WTC11 (cell line): ENCODE measurements around the gene ZRANB1. TPM values are rescaled to one million over a fixed set of nuclear protein-coding genes. Genes with fewer than 3 reads are reported as not detected.

Experiments used
- ATAC-seq: fragments of 200-7000 bp; cut with Tn5 transposase; 2 replicates; pipeline ENCODE4 v1.10.0; 2021; ENCODE audit warnings: mild to moderate bottlenecking, moderate library complexity
- CTCF ChIA-PET: fragments of 300-600 bp; sonication (Branson Sonifier 250); formaldehyde crosslinking; loops from one replicate; lab custom pipeline; 2021; ENCODE audit warnings: antibody characterized with exemption; lab: Charles Lee
- POLR2A ChIA-PET: fragments of 350-600 bp; sonication (Branson Sonifier 250); formaldehyde crosslinking; loops from one replicate; lab custom pipeline; 2021; ENCODE audit warnings: antibody characterized with exemption; lab: Charles Lee
- DNase-seq: peaks from one replicate; pipeline ENCODE4 v3.0.0; 2021; ENCODE audit warnings: low spot score
- H3K27ac Mint-ChIP-seq: 2 replicates; pipeline ENCODE4 v1.8.0; 2021; ENCODE audit warnings: mixed read lengths
- H3K27me3 Mint-ChIP-seq: 2 replicates; pipeline ENCODE4 v1.8.0; 2021; ENCODE audit warnings: low read depth, mild to moderate bottlenecking, moderate library complexity, mixed read lengths
- H3K36me3 Mint-ChIP-seq: 2 replicates; pipeline ENCODE4 v1.8.0; 2021; ENCODE audit warnings: mixed read lengths
- H3K4me1 Mint-ChIP-seq: 2 replicates; pipeline ENCODE4 v1.8.0; 2022; ENCODE audit warnings: mixed read lengths
- H3K4me3 Mint-ChIP-seq: 2 replicates; pipeline ENCODE4 v1.8.0; 2021; ENCODE audit warnings: mild to moderate bottlenecking, moderate library complexity, mixed read lengths
- H3K9me3 Mint-ChIP-seq: 2 replicates; pipeline ENCODE4 v1.8.0; 2021; ENCODE audit warnings: mixed read lengths
- CDX4 ChIP-seq: fragments of 250-450 bp; sonication (Bioruptor Pico); IDR thresholded peaks from 2 replicates; pipeline ENCODE4 v1.9.0; 2021; ENCODE audit warnings: moderate library complexity, mild to moderate bottlenecking, inconsistent platforms, borderline replicate concordance
- ETV6 ChIP-seq: sonication (generic); formaldehyde crosslinking; IDR thresholded peaks from 2 replicates; pipeline ENCODE4 v1.8.1; 2022; ENCODE audit warnings: mild to moderate bottlenecking, missing genetic modification reagents
- FOXJ3 ChIP-seq: sonication (generic); formaldehyde crosslinking; IDR thresholded peaks from 2 replicates; pipeline ENCODE4 v1.9.0; 2021; ENCODE audit warnings: missing genetic modification reagents, mild to moderate bottlenecking, borderline replicate concordance
- HMGXB4 ChIP-seq: sonication (generic); formaldehyde crosslinking; IDR thresholded peaks from 2 replicates; pipeline ENCODE4 v1.8.1; 2023; ENCODE audit warnings: mild to moderate bottlenecking, moderate library complexity, missing genetic modification reagents
- JUN ChIP-seq: sonication (generic); formaldehyde crosslinking; IDR thresholded peaks from 2 replicates; pipeline ENCODE4 v1.8.0; 2023; ENCODE audit warnings: mild to moderate bottlenecking, missing genetic modification reagents
- NFATC4 ChIP-seq: fragments of 250-450 bp; sonication (Bioruptor Pico); IDR thresholded peaks from 2 replicates; pipeline ENCODE4 v1.9.0; 2021; ENCODE audit warnings: mild to moderate bottlenecking
- NR2C2 ChIP-seq: sonication (generic); formaldehyde crosslinking; IDR thresholded peaks from 2 replicates; pipeline ENCODE4 v1.8.0; 2022; ENCODE audit warnings: mild to moderate bottlenecking, missing genetic modification reagents
- SMAD4 ChIP-seq: sonication (generic); formaldehyde crosslinking; IDR thresholded peaks from 2 replicates; pipeline ENCODE4 v1.8.0; 2022; ENCODE audit warnings: mild to moderate bottlenecking, missing genetic modification reagents
- STAT6 ChIP-seq: sonication (generic); formaldehyde crosslinking; conservative IDR thresholded peaks from 2 replicates; pipeline ENCODE4 v1.8.1; 2023; ENCODE audit warnings: mild to moderate bottlenecking, low read depth, missing genetic modification reagents, moderate library complexity
- TCF7 ChIP-seq: sonication (generic); formaldehyde crosslinking; IDR thresholded peaks from 2 replicates; pipeline ENCODE4 v1.8.0; 2022; ENCODE audit warnings: mild to moderate bottlenecking, low read depth, missing genetic modification reagents, moderate library complexity
- USF1 ChIP-seq: sonication (generic); formaldehyde crosslinking; IDR thresholded peaks from 2 replicates; pipeline ENCODE4 v1.8.0; 2022; ENCODE audit warnings: mild to moderate bottlenecking, missing genetic modification reagents
- ZMAT4 ChIP-seq: fragments of 250-450 bp; sonication (Bioruptor Pico); IDR thresholded peaks from 2 replicates; pipeline ENCODE4 v1.9.0; 2021; ENCODE audit warnings: mild to moderate bottlenecking
- ZNF416 ChIP-seq: fragments of 250-450 bp; sonication (Bioruptor Pico); IDR thresholded peaks from 2 replicates; pipeline ENCODE4 v1.9.0; 2021; ENCODE audit warnings: mild to moderate bottlenecking, inconsistent platforms
- ZNF671 ChIP-seq: fragments of 250-450 bp; sonication (Bioruptor Pico); IDR thresholded peaks from 2 replicates; pipeline ENCODE4 v1.8.0; 2021; ENCODE audit warnings: mild to moderate bottlenecking
- total RNA-seq: library from RNA; stranded (reverse); gene quantifications from 3 replicates; pipeline ENCODE4 v1.2.3, GENCODE V29; 2021
- TF ChIP-seq, protein P1 (sequence below): sonication (generic); formaldehyde crosslinking; IDR thresholded peaks from 2 replicates; pipeline ENCODE4 v1.8.0; 2022; ENCODE audit warnings: mild to moderate bottlenecking, missing genetic modification reagents
- TF ChIP-seq, protein P2 (sequence below): fragments of 250-450 bp; sonication (Bioruptor Pico); IDR thresholded peaks from 2 replicates; pipeline ENCODE4 v1.9.0; 2021; ENCODE audit warnings: mild to moderate bottlenecking, borderline replicate concordance
- TF ChIP-seq, protein P3 (sequence below): fragments of 250-450 bp; sonication (Bioruptor Pico); IDR thresholded peaks from 2 replicates; pipeline ENCODE4 v2.1.2; 2022; ENCODE audit warnings: mild to moderate bottlenecking, moderate library complexity
- TF ChIP-seq, protein P4 (sequence below): sonication (generic); formaldehyde crosslinking; IDR thresholded peaks from 2 replicates; pipeline ENCODE4 v1.8.1; 2022; ENCODE audit warnings: missing genetic modification reagents, borderline replicate concordance

ZRANB1 gene
- total RNA-seq, 1 experiment from 2014 or later, result 15.9 TPM

DNA sequence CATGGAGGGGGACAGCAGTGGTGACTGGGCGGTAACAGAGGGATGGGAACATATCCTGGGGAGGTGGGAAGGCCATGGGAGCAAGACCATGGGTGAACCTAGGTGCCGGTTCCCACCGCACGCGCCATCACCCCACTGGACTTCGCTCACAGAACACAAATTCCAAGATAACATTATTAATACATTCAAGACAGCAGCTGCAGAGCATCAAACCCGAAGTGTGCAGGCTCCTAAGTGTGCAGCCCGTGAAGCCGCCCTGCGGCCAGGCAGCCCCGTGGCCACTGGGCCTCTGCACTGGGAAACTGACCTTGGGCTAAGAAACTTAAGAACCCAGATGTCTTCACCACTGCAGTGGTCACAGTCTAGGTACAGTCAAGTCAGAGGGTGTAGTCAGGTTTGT, 42.8 kb upstream of the ZRANB1 start:
- Mint-ChIP-seq H3K9me3 (no peaks in the 10 kb centered on the region), H3K36me3 (no peaks in the 10 kb centered on the region), H3K27ac (no peak overlapping the region), H3K4me3 (no peak overlapping the region), H3K27me3 (no peaks in the 10 kb centered on the region; the same call in 1 of the 2 replicates), H3K4me1 (no peaks in the 10 kb centered on the region)
- DNase-seq (no peak), ATAC-seq (no peak)
- ChIA-PET POLR2A (interaction anchor here (0.6 kb wide), 1 partner anchor 113 kb away, joined by 3 read pairs; no protein-coding TSS in a partner anchor), CTCF (no interaction called here)
- TF ChIP-seq CDX4 (no peak), SMAD4 (CRISPR knock-in tag) (no peak), TCF7 (CRISPR knock-in tag) (no peak)

DNA sequence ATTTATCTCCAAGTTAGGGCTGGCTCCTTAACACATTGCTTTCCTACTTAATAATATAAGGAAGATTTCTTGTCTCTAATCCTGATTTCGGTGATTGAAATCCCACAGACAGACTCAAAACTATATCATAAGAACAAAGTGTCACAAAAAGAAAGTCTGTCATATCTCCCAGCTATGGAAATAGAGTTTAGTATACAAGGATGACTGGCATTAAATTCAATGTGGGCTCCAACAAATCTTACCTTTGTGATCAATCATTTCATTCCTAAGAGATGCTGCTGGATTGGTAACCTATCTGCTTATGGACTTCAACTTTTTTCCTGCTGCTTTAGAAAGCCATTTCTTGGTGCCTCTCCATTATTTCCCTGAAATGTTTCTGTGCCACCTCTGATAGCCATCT, 39.5 kb upstream of the ZRANB1 start:
- POLR2A ChIA-PET, result no interaction called here
- no peaks in the 10 kb centered on the region for H3K36me3 Mint-ChIP-seq
- DNase-seq, result no peak
- H3K4me1 Mint-ChIP-seq, result no peaks in the 10 kb centered on the region
- no peak overlapping the region for H3K27ac Mint-ChIP-seq
- no peak for ATAC-seq
- no peak overlapping the region for H3K4me3 Mint-ChIP-seq
- no peaks in the 10 kb centered on the region for H3K9me3 Mint-ChIP-seq
- no peaks in the 10 kb centered on the region; the same call in 1 of the 2 replicates for H3K27me3 Mint-ChIP-seq
- CTCF ChIA-PET, result no interaction called here
- TF ChIP-seq, protein P1, sequence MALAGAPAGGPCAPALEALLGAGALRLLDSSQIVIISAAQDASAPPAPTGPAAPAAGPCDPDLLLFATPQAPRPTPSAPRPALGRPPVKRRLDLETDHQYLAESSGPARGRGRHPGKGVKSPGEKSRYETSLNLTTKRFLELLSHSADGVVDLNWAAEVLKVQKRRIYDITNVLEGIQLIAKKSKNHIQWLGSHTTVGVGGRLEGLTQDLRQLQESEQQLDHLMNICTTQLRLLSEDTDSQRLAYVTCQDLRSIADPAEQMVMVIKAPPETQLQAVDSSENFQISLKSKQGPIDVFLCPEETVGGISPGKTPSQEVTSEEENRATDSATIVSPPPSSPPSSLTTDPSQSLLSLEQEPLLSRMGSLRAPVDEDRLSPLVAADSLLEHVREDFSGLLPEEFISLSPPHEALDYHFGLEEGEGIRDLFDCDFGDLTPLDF, result no peak
- no peak for TF ChIP-seq NFATC4 (CRISPR knock-in tag)
- no peak for TF ChIP-seq FOXJ3 (CRISPR knock-in tag)
- no peak for TF ChIP-seq ETV6
- TF ChIP-seq JUN, result no peak
- TF ChIP-seq, protein P2, sequence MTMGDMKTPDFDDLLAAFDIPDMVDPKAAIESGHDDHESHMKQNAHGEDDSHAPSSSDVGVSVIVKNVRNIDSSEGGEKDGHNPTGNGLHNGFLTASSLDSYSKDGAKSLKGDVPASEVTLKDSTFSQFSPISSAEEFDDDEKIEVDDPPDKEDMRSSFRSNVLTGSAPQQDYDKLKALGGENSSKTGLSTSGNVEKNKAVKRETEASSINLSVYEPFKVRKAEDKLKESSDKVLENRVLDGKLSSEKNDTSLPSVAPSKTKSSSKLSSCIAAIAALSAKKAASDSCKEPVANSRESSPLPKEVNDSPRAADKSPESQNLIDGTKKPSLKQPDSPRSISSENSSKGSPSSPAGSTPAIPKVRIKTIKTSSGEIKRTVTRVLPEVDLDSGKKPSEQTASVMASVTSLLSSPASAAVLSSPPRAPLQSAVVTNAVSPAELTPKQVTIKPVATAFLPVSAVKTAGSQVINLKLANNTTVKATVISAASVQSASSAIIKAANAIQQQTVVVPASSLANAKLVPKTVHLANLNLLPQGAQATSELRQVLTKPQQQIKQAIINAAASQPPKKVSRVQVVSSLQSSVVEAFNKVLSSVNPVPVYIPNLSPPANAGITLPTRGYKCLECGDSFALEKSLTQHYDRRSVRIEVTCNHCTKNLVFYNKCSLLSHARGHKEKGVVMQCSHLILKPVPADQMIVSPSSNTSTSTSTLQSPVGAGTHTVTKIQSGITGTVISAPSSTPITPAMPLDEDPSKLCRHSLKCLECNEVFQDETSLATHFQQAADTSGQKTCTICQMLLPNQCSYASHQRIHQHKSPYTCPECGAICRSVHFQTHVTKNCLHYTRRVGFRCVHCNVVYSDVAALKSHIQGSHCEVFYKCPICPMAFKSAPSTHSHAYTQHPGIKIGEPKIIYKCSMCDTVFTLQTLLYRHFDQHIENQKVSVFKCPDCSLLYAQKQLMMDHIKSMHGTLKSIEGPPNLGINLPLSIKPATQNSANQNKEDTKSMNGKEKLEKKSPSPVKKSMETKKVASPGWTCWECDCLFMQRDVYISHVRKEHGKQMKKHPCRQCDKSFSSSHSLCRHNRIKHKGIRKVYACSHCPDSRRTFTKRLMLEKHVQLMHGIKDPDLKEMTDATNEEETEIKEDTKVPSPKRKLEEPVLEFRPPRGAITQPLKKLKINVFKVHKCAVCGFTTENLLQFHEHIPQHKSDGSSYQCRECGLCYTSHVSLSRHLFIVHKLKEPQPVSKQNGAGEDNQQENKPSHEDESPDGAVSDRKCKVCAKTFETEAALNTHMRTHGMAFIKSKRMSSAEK (CRISPR knock-in tag), result no peak
- TF ChIP-seq USF1 (CRISPR knock-in tag), result no peak
- no peak for TF ChIP-seq ZMAT4 (CRISPR knock-in tag)
- TF ChIP-seq NR2C2 (CRISPR knock-in tag), result no peak
- TF ChIP-seq, protein P3, sequence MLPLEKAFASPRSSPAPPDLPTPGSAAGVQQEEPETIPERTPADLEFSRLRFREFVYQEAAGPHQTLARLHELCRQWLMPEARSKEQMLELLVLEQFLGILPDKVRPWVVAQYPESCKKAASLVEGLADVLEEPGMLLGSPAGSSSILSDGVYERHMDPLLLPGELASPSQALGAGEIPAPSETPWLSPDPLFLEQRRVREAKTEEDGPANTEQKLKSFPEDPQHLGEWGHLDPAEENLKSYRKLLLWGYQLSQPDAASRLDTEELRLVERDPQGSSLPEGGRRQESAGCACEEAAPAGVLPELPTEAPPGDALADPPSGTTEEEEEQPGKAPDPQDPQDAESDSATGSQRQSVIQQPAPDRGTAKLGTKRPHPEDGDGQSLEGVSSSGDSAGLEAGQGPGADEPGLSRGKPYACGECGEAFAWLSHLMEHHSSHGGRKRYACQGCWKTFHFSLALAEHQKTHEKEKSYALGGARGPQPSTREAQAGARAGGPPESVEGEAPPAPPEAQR, result no peak
- no peak for TF ChIP-seq ZNF416 (CRISPR knock-in tag)
- TF ChIP-seq, protein P4, sequence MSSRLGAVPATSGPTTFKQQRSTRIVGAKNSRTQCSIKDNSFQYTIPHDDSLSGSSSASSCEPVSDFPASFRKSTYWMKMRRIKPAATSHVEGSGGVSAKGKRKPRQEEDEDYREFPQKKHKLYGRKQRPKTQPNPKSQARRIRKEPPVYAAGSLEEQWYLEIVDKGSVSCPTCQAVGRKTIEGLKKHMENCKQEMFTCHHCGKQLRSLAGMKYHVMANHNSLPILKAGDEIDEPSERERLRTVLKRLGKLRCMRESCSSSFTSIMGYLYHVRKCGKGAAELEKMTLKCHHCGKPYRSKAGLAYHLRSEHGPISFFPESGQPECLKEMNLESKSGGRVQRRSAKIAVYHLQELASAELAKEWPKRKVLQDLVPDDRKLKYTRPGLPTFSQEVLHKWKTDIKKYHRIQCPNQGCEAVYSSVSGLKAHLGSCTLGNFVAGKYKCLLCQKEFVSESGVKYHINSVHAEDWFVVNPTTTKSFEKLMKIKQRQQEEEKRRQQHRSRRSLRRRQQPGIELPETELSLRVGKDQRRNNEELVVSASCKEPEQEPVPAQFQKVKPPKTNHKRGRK, result no peak
- no peak for TF ChIP-seq HMGXB4 (CRISPR knock-in tag)
- TF ChIP-seq ZNF671 (CRISPR knock-in tag), result no peak
- no peak for TF ChIP-seq STAT6 (CRISPR knock-in tag)
- TF ChIP-seq CDX4, result no peak
